ENCODE measurements around the gene ECI2. TPM values are rescaled to one million over a fixed set of nuclear protein-coding genes. Genes with fewer than 3 reads are reported as not detected.

The ECI2 gene
- total RNA-seq, 1 donor = 110 TPM

GRCh38 chr6:4145083-4145482 is 9.7 kb upstream of the ECI2 start:
- no peak for DNase-seq (ENCODE audit: low read depth)
- no peak overlapping the region for H3K4me3 ChIP-seq (ENCODE audit: low read depth, low read length)
- TF ChIP-seq, protein P1, sequence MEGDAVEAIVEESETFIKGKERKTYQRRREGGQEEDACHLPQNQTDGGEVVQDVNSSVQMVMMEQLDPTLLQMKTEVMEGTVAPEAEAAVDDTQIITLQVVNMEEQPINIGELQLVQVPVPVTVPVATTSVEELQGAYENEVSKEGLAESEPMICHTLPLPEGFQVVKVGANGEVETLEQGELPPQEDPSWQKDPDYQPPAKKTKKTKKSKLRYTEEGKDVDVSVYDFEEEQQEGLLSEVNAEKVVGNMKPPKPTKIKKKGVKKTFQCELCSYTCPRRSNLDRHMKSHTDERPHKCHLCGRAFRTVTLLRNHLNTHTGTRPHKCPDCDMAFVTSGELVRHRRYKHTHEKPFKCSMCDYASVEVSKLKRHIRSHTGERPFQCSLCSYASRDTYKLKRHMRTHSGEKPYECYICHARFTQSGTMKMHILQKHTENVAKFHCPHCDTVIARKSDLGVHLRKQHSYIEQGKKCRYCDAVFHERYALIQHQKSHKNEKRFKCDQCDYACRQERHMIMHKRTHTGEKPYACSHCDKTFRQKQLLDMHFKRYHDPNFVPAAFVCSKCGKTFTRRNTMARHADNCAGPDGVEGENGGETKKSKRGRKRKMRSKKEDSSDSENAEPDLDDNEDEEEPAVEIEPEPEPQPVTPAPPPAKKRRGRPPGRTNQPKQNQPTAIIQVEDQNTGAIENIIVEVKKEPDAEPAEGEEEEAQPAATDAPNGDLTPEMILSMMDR (IDR thresholded peaks at IDR 0.05; ENCODE audit: insufficient read depth, low read length) = no peak

GRCh38 chr6:4139272-4139671 is 3.9 kb upstream of the ECI2 start:
- TF ChIP-seq, protein P1 (IDR thresholded peaks at IDR 0.05; ENCODE audit: insufficient read depth, low read length) = no peak
- no peak for DNase-seq (ENCODE audit: low read depth)
- no peak overlapping the region for H3K4me3 ChIP-seq (ENCODE audit: low read depth, low read length)

DNA sequence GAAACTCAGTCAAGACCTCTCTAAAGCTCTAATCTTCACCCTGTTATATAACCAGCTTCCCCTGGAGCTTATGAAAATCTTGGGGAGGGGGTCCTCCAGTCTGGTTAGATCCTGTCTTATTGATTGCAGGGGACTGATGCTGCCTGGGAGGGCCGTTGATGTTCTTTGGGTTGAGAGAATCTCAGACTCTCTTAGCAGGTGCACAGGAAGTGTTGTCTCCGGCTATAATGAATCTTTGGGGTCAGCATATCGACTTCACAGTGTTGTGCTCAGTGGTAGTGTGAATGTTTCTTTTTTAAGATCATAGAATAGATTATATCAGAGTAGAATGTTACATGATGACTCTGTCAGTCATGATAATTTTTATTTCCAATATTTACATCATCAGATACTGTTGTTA is 2.8 kb upstream of the ECI2 start:
- TF ChIP-seq, protein P1 (IDR thresholded peaks at IDR 0.05; ENCODE audit: insufficient read depth, low read length) = no peak
- H3K4me3 ChIP-seq (ENCODE audit: low read depth, low read length) = no peak overlapping the region
- DNase-seq (ENCODE audit: low read depth) = no peak

- no peak for DNase-seq (ENCODE audit: low read depth)
- H3K4me3 ChIP-seq (ENCODE audit: low read depth, low read length) = peak overlapping the region; percentile 82
- TF ChIP-seq, protein P1 (IDR thresholded peaks at IDR 0.05; ENCODE audit: insufficient read depth, low read length) = no peak
These were observed 1.0 kb upstream of the ECI2 start for GRCh38 chr6:4136354-4136831.

- H3K4me3 ChIP-seq (ENCODE audit: low read depth, low read length) = peak overlapping the region; percentile 82
- TF ChIP-seq, protein P1 (IDR thresholded peaks at IDR 0.05; ENCODE audit: insufficient read depth, low read length) = no peak
- peak; percentile 93 for DNase-seq (ENCODE audit: low read depth)
These were observed 434 bp upstream of the ECI2 start for GRCh38 chr6:4135665-4136353.

GRCh38 chr6:4133941-4134838 is 1.2 kb downstream of the ECI2 start:
- peak overlapping the region; percentile 87 for H3K4me3 ChIP-seq (ENCODE audit: low read depth, low read length)
- TF ChIP-seq, protein P1 (IDR thresholded peaks at IDR 0.05; ENCODE audit: insufficient read depth, low read length) = no peak
- DNase-seq (ENCODE audit: low read depth) = peak; percentile 11
